Measurements from ENCODE around the gene DEXI.

DNA sequence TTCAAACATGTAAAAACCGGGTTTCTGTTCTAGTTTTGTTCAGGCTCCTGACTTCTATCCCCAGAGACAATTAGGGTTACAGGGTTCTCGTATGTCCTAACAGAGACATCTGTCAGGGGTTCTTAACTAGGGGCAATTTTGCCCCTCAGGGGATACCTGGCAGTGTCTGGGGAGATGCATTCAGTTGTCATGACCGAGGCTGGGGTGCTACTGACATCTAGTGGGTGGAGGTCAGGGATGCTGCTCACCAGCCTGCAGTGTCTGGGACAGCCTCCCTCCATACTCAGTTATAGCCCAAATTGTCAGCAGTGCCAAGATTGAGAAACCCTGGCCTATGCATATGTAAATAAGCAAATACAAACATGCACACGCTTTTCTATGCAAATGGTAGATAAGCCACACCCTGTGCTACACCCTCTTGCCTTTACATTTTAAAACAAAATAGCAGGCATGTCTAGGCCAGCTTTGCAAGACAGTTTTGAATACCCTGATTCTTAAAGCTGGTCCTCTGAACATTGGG, 39.5 kb upstream of the DEXI start:
- TF ChIP-seq POLR2A (IDR thresholded peaks at IDR 0.05) = no peak
- TF ChIP-seq, protein P1, sequence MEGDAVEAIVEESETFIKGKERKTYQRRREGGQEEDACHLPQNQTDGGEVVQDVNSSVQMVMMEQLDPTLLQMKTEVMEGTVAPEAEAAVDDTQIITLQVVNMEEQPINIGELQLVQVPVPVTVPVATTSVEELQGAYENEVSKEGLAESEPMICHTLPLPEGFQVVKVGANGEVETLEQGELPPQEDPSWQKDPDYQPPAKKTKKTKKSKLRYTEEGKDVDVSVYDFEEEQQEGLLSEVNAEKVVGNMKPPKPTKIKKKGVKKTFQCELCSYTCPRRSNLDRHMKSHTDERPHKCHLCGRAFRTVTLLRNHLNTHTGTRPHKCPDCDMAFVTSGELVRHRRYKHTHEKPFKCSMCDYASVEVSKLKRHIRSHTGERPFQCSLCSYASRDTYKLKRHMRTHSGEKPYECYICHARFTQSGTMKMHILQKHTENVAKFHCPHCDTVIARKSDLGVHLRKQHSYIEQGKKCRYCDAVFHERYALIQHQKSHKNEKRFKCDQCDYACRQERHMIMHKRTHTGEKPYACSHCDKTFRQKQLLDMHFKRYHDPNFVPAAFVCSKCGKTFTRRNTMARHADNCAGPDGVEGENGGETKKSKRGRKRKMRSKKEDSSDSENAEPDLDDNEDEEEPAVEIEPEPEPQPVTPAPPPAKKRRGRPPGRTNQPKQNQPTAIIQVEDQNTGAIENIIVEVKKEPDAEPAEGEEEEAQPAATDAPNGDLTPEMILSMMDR (IDR thresholded peaks at IDR 0.05 in 4 of 5, conservative IDR thresholded peaks at IDR 0.05 in 1 of 5) = no peak
